Heart left ventricle (tissue), 13 donors: ENCODE results near the gene EMP1.

Experiments
- POLR2A ChIP-seq, 2 donors: fragments of 450-650 bp; IDR thresholded peaks; one replicate each; pipeline ENCODE4 v1.6.1; 2017; ENCODE audit warnings: antibody characterized with exemption in 2 of 2, mild to moderate bottlenecking in 2 of 2, moderate library complexity in 2 of 2
- TF ChIP-seq, protein P1 (sequence below), 12 donors: fragments of 200-600 bp; sonication (generic) in 4 of 12; IDR thresholded peaks; one replicate each; pipeline versions ENCODE4 v1.5.0 to v1.8.0; 2018 to 2022; ENCODE audit warnings: antibody characterized with exemption in 12 of 12, mild to moderate bottlenecking in 5 of 12
- donor health status: ischemic (EF 13 %, LVEDD 7.1; RV severe dilation, severe dysfunction).
- donor health status: DM: no; HTN: yes; CAD: no.
- donor health status: DM: no; HTN: no; CAD: no.
- donor health status: ischemic (EF 25% LVEDD 6.9; RV normal size, moderate dysfunction).
- donor health status: ischemic (EF 25% LVEDD 5.7; RV mildly dilated, moderate dysfunction).
- donor health status: ischemic (EF 35%, LVEDD 5.7; RV mildly dilated, moderate dysfunction).
- donor health status: nonischemic (EF 11% LVEDD 7.7; RV severe dilation, severe dysfunction).
- donor health status: DM: yes; HTN: yes; CAD: no.
- donor health status: PGD.
- donor health status: ischemic (EF 29% LVEDD 5.4; RV normal size, mild dysfunction).
- donor health status: nonischemic (EF 23%, LVEDD 6.1; RV moderate dilation, normal function).

- TF ChIP-seq, protein P1, sequence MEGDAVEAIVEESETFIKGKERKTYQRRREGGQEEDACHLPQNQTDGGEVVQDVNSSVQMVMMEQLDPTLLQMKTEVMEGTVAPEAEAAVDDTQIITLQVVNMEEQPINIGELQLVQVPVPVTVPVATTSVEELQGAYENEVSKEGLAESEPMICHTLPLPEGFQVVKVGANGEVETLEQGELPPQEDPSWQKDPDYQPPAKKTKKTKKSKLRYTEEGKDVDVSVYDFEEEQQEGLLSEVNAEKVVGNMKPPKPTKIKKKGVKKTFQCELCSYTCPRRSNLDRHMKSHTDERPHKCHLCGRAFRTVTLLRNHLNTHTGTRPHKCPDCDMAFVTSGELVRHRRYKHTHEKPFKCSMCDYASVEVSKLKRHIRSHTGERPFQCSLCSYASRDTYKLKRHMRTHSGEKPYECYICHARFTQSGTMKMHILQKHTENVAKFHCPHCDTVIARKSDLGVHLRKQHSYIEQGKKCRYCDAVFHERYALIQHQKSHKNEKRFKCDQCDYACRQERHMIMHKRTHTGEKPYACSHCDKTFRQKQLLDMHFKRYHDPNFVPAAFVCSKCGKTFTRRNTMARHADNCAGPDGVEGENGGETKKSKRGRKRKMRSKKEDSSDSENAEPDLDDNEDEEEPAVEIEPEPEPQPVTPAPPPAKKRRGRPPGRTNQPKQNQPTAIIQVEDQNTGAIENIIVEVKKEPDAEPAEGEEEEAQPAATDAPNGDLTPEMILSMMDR (IDR thresholded peaks at IDR 0.05): no peak
- TF ChIP-seq POLR2A (IDR thresholded peaks at IDR 0.05): no peak
These were observed 61.7 kb downstream of the EMP1 start for GRCh38 chr12:13258197-13258596.
